GM12873 (cell line): ENCODE results near the gene PLEKHA5.

Experiments
- TF ChIP-seq, protein P1 (sequence below): IDR thresholded peaks from 2 replicates; pipeline ENCODE4 v1.5.1; 2012; ENCODE audit warnings: low read depth, mild to moderate bottlenecking, moderate library complexity, low read length, control low read depth; ENCODE audit not compliant: insufficient read depth; ENCODE audit errors: missing control alignments

Gene PLEKHA5

GRCh38 chr12:19245666-19246065 is 116.1 kb downstream of the PLEKHA5 start:
- TF ChIP-seq, protein P1, sequence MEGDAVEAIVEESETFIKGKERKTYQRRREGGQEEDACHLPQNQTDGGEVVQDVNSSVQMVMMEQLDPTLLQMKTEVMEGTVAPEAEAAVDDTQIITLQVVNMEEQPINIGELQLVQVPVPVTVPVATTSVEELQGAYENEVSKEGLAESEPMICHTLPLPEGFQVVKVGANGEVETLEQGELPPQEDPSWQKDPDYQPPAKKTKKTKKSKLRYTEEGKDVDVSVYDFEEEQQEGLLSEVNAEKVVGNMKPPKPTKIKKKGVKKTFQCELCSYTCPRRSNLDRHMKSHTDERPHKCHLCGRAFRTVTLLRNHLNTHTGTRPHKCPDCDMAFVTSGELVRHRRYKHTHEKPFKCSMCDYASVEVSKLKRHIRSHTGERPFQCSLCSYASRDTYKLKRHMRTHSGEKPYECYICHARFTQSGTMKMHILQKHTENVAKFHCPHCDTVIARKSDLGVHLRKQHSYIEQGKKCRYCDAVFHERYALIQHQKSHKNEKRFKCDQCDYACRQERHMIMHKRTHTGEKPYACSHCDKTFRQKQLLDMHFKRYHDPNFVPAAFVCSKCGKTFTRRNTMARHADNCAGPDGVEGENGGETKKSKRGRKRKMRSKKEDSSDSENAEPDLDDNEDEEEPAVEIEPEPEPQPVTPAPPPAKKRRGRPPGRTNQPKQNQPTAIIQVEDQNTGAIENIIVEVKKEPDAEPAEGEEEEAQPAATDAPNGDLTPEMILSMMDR = no peak

DNA sequence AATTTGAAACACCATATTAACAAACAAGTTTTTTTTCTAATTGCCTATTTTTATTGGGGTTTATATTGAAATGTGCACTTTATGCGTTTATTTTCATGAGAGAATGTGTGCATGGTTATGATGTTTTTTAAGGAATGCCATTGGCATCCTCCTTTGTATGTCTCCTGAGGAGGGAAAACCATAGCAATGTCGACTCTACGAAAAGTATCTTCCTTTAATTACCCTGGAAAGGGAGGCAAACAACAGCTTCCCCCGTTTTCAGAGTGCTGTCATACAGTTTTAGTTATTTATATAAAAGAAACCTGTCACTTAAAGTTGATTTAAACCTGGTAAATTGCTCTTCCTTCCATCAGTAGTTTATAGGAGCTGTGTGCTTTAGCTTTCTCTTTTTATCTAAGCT is 117.4 kb downstream of the PLEKHA5 start:
- TF ChIP-seq, protein P1 = no peak

DNA sequence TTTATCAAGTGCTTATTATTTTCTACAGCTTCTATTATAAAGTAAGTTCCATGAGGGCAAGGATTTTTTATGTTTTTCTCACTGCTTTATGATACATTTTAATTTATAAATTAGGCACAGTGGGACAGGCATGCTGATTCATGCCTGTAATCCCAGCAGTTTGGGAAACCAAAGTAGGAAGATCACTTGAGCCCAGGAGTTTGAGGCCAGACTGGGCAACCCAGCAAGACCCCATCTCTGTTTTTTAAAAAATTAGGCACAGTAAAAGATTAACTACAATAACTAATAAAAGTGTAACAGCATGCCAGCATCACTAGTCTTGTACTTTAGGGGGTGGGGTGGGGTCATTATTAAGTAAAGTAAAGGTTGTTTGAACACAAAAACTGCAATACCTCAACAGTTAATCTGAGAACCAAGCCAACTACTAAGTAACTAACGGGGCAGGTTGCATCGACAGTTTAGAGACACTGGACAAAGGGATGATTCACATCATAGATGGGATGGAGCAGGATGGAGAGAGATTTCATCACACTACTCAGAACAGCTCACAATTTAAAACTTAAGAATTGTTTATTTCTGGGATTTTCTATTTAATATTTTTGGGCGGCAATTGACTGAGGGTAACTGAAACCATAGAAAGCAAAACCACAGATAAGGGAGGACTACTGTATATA is 119.5 kb downstream of the PLEKHA5 start:
- TF ChIP-seq, protein P1 = no peak

- TF ChIP-seq, protein P1 = no peak
These were observed 122.1 kb downstream of the PLEKHA5 start for GRCh38 chr12:19251481-19252132.

DNA sequence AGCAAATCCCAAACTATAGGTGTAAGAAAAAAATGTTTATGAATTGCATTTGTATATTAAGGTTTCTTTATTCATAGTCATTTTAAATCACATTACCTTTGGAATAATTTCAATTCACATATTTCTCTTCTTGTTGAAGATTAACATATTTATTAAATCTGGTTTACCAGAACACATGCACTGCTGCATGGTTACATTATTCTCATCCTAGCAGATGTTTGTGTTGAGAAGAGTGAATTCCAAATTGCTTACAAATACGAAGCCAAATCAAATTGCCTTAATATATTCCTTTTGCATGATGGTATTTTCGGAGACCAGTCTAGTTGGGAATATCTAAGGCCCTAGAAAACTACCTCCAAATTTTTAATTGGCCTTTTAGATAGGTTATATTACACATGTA is 130.6 kb downstream of the PLEKHA5 start:
- TF ChIP-seq, protein P1 = no peak

DNA sequence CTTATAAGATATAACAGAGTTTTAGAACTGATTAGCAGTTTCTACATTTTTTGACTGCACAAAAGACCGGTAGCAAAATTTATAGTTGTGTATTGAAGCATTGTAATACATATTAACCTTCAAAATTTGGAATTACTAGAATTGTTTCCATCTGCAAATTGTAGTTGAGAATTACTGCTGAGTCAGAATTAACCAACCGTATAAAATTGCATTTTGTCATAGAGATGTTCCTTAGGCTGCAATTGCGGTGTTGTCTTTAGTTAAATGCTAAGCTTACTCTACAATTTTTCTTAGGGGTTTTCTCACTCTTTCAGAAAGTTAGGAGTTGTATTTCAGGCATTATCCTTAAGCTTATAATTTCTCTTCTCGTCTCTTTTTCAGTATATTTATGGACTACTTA is 132.2 kb downstream of the PLEKHA5 start:
- TF ChIP-seq, protein P1 = no peak

DNA sequence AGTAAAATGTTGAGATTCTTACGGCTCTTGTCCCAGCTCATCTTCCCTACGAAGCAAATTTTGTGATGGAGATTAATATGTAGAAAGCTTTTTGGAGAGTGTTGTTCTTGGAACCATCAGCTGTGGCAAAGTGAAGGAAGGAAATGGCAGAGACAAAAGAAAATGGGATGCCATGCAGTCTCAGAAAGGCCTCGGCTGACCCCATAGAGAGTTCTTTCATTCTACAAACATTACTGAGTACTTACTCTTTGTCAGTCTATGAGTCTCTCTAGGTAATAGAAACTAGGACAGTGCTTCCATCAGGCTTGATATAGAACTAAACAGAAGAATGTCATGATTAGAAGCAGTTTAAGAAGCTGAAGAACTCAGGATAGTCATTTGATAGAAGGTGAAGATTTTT is 134.1 kb downstream of the PLEKHA5 start:
- TF ChIP-seq, protein P1 = no peak
